GM12878 (cell line): ENCODE results near the gene PRPF40B.

Experiments
- EZH2 ChIP-seq: IDR thresholded peaks from 2 replicates; pipeline ENCODE4 v1.6.1; 2012; ENCODE audit warnings: low read depth, mild to moderate bottlenecking, control low read depth, inconsistent platforms, low read length, borderline replicate concordance; ENCODE audit not compliant: control insufficient read depth
- HDAC2 ChIP-seq: fragments of 200-600 bp; sonication (generic); IDR thresholded peaks from 2 replicates; pipeline ENCODE4 v1.6.1; 2017
- POLR2A ChIP-seq: IDR thresholded peaks from 2 replicates; pipeline ENCODE4 v1.6.1; 2011; ENCODE audit warnings: low read depth, mild to moderate bottlenecking, low read length
- POLR2AphosphoS5 ChIP-seq: IDR thresholded peaks from 2 replicates; pipeline ENCODE4 v1.6.1; 2011; ENCODE audit warnings: mild to moderate bottlenecking, low read length, inconsistent platforms
- ZNF274 ChIP-seq: IDR thresholded peaks from one replicate; pipeline ENCODE4 v1.8.0; 2011; ENCODE audit not compliant: insufficient read length, insufficient read depth
- TF ChIP-seq, protein P1 (sequence below), 3 experiments: IDR thresholded peaks in 2 of 3; conservative IDR thresholded peaks in 1 of 3; 2 replicates each; pipeline ENCODE4 v1.5.1; 2011; ENCODE audit warnings: low read depth in 3 of 3, low read length in 3 of 3, mild to moderate bottlenecking in 3 of 3, control low read depth in 2 of 3, moderate library complexity in 2 of 3, inconsistent platforms in 1 of 3, mixed read lengths in 1 of 3; ENCODE audit not compliant: control insufficient read depth in 2 of 3, insufficient read depth in 1 of 3; ENCODE audit errors: extremely low read depth in 1 of 3

- TF ChIP-seq, protein P1, sequence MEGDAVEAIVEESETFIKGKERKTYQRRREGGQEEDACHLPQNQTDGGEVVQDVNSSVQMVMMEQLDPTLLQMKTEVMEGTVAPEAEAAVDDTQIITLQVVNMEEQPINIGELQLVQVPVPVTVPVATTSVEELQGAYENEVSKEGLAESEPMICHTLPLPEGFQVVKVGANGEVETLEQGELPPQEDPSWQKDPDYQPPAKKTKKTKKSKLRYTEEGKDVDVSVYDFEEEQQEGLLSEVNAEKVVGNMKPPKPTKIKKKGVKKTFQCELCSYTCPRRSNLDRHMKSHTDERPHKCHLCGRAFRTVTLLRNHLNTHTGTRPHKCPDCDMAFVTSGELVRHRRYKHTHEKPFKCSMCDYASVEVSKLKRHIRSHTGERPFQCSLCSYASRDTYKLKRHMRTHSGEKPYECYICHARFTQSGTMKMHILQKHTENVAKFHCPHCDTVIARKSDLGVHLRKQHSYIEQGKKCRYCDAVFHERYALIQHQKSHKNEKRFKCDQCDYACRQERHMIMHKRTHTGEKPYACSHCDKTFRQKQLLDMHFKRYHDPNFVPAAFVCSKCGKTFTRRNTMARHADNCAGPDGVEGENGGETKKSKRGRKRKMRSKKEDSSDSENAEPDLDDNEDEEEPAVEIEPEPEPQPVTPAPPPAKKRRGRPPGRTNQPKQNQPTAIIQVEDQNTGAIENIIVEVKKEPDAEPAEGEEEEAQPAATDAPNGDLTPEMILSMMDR (IDR thresholded peaks at IDR 0.05 in 2 of 3, conservative IDR thresholded peaks at IDR 0.05 in 1 of 3; ENCODE audit: control insufficient read depth in 2 of 3, extremely low read depth in 1 of 3, insufficient read depth in 1 of 3, low read depth in 3 of 3, low read length in 3 of 3), result no peak
- TF ChIP-seq POLR2AphosphoS5 (no peak), POLR2A (no peak), EZH2 (no peak), ZNF274 (no peak), HDAC2 (no peak)
Measured at GRCh38 chr12:49661746-49662145, 38.4 kb downstream of the PRPF40B start.
